ENCODE measurements around the gene LEO1.

- TF ChIP-seq CTCF (conservative IDR thresholded peaks at IDR 0.05; ENCODE audit: low read length), result no peak
- TF ChIP-seq EZH2phosphoT487 (IDR thresholded peaks at IDR 0.05; ENCODE audit: borderline replicate concordance), result no peak
Measured at GRCh38 chr15:51924156-51925068, 47.2 kb downstream of the LEO1 start.

Measured in Loucy (cell line).